ENCODE measurements around the gene MAPKAP1. TPM values are rescaled to one million over a fixed set of nuclear protein-coding genes. Genes with fewer than 3 reads are reported as not detected.

The MAPKAP1 gene
- total RNA-seq, 2 donors from 2014 or later, result 54.9 to 70.1 TPM

- Histone ChIP-seq H3K27me3 (no peaks in the 10 kb centered on the region), H3K9ac (ENCODE audit: low read depth in 2 of 2, low read length in 2 of 2) (peak within 1 kb of the TSS; percentile 65 to 78), H3K4me1 (peaks cover 3% of the 10 kb centered on the region), H3K4me3 (peak within 1 kb of the TSS; percentile 83), H3K36me3 (no peaks in the 10 kb centered on the region), H3K9me3 (no peaks in the 10 kb centered on the region), H3K27ac (peak within 1 kb of the TSS; percentile 87)
- TF ChIP-seq CTCF (IDR thresholded peaks at IDR 0.05), result no peak
- DNase-seq, result peak; percentile 65
- intact Hi-C loops (cut with DNase I), result no loop called here
Observed at GRCh38 chr9:125747053-125747764, 40.2 kb upstream of the MAPKAP1 start, which contains the start of gene PBX3. TSS of gene PBX3 (plus strand) at chr9:125747373.

GRCh38 chr9:125746774-125747052 is 39.7 kb upstream of the MAPKAP1 start:
- H3K9ac ChIP-seq (ENCODE audit: low read depth in 2 of 2, low read length in 2 of 2), result peak overlapping the region in 1 of 2 donors; percentile 58

GRCh38 chr9:125746017-125746773 is 39.2 kb upstream of the MAPKAP1 start:
- peak overlapping the region; percentile 59 for H3K4me3 ChIP-seq

More at GRCh38 chr9:125746774-125747052, 39.7 kb upstream of the MAPKAP1 start:
- Histone ChIP-seq H3K36me3 (no peaks in the 10 kb centered on the region), H3K27ac (peak overlapping the region; percentile 87), H3K9me3 (no peaks in the 10 kb centered on the region), H3K4me1 (peaks cover 3% of the 10 kb centered on the region), H3K4me3 (peak overlapping the region; percentile 59), H3K27me3 (no peaks in the 10 kb centered on the region)
- no peak for TF ChIP-seq CTCF (IDR thresholded peaks at IDR 0.05)
- DNase-seq, result no peak
- intact Hi-C loops (cut with DNase I), result no loop called here

GRCh38 chr9:125745682-125746016 is 38.6 kb upstream of the MAPKAP1 start:
- intact Hi-C loops (cut with DNase I), result no loop called here
- Histone ChIP-seq H3K27me3 (no peaks in the 10 kb centered on the region), H3K9me3 (no peaks in the 10 kb centered on the region), H3K4me3 (peak overlapping the region; percentile 59), H3K9ac (ENCODE audit: low read depth in 2 of 2, low read length in 2 of 2) (peak overlapping the region in 1 of 2 donors; percentile 19), H3K4me1 (peaks cover 3% of the 10 kb centered on the region), H3K36me3 (no peaks in the 10 kb centered on the region), H3K27ac (peak overlapping the region; percentile 87)
- no peak for DNase-seq
- no peak for TF ChIP-seq CTCF (IDR thresholded peaks at IDR 0.05)

More at GRCh38 chr9:125746017-125746773, 39.2 kb upstream of the MAPKAP1 start:
- peak overlapping the region; percentile 19 to 58 for H3K9ac ChIP-seq (ENCODE audit: low read depth in 2 of 2, low read length in 2 of 2)
- intact Hi-C loops (cut with DNase I), result no loop called here
- no peak for TF ChIP-seq CTCF (IDR thresholded peaks at IDR 0.05)
- H3K27ac ChIP-seq, result peak overlapping the region; percentile 87
- no peaks in the 10 kb centered on the region for H3K36me3 ChIP-seq
- H3K9me3 ChIP-seq, result no peaks in the 10 kb centered on the region
- H3K4me1 ChIP-seq, result peaks cover 3% of the 10 kb centered on the region
- H3K27me3 ChIP-seq, result no peaks in the 10 kb centered on the region
- DNase-seq, result peak; percentile 95

- Histone ChIP-seq H3K4me3 (no peak overlapping the region), H3K9ac (ENCODE audit: low read depth in 2 of 2, low read length in 2 of 2) (no peak overlapping the region), H3K36me3 (no peaks in the 10 kb centered on the region), H3K27me3 (no peaks in the 10 kb centered on the region), H3K9me3 (no peaks in the 10 kb centered on the region), H3K27ac (no peak overlapping the region), H3K4me1 (peaks cover 3% of the 10 kb centered on the region)
- no peak for DNase-seq
- intact Hi-C loops (cut with DNase I), result no loop called here
- no peak for TF ChIP-seq CTCF (IDR thresholded peaks at IDR 0.05)
Observed at GRCh38 chr9:125745018-125745417, 38.0 kb upstream of the MAPKAP1 start.

Data from colonic mucosa (tissue), 4 donors.